Neural crest cell (in vitro differentiated cells): ENCODE measurements around the gene COMMD7. TPM values are rescaled to one million over a fixed set of nuclear protein-coding genes. Genes with fewer than 3 reads are reported as not detected.

Experiments used
- DNase-seq: peaks from one replicate; pipeline ENCODE4 v3.0.0; 2021; ENCODE audit warnings: low read depth, mixed read lengths, low spot score
- H3K27ac Mint-ChIP-seq: one replicate; pipeline ENCODE4 v1.8.0; 2021; ENCODE audit warnings: mild to moderate bottlenecking, mixed read lengths; ENCODE audit not compliant: unreplicated experiment
- H3K27me3 Mint-ChIP-seq: 2 replicates; pipeline ENCODE4 v1.8.0; 2021; ENCODE audit warnings: low read depth, mild to moderate bottlenecking, mixed read lengths
- H3K36me3 Mint-ChIP-seq: 2 replicates; pipeline ENCODE4 v1.8.0; 2021; ENCODE audit warnings: low read depth, mild to moderate bottlenecking, mixed read lengths
- H3K4me1 Mint-ChIP-seq: 2 replicates; pipeline ENCODE4 v1.8.0; 2021; ENCODE audit warnings: mixed read lengths
- H3K4me3 Mint-ChIP-seq: one replicate; pipeline ENCODE4 v1.8.0; 2021; ENCODE audit warnings: mild to moderate bottlenecking, mixed read lengths
- H3K9me3 Mint-ChIP-seq: 2 replicates; pipeline ENCODE4 v1.8.0; 2021; ENCODE audit warnings: mixed read lengths
- total RNA-seq: library from RNA; stranded (reverse); gene quantifications from 2 replicates; pipeline ENCODE4 v1.2.1, GENCODE V29; 2021
- TF ChIP-seq, protein P1 (sequence below): fragments of 200-600 bp; sonication (generic); conservative IDR thresholded peaks from 2 replicates; pipeline ENCODE4 v1.5.0; 2021; ENCODE audit warnings: antibody characterized with exemption, mild to moderate bottlenecking

COMMD7 gene
- total RNA-seq, 1 donor from 2014 or later, result 60.4 TPM

DNA sequence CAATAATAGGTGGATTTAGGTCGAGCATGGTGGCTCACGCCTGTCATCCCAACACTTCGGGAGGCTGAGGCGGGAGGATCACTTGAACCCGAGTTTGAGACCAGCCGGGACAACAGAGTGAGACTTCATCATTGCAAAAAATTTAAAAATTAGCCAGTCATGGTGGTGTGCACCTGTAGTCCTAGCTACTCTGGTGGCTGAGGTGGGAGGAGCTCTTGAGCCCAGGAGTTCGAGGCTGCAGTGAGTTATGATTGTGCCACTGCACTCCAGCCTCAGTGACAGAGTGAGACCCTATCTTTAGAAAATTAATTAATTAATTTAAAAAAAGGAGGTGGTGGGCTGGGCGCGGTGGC is 56.1 kb downstream of the COMMD7 start:
- Mint-ChIP-seq H3K4me1 (peaks cover 18% of the 10 kb centered on the region), H3K4me3 (no peak overlapping the region), H3K9me3 (no peaks in the 10 kb centered on the region), H3K36me3 (no peaks in the 10 kb centered on the region), H3K27me3 (no peaks in the 10 kb centered on the region), H3K27ac (no peak overlapping the region)
- TF ChIP-seq, protein P1, sequence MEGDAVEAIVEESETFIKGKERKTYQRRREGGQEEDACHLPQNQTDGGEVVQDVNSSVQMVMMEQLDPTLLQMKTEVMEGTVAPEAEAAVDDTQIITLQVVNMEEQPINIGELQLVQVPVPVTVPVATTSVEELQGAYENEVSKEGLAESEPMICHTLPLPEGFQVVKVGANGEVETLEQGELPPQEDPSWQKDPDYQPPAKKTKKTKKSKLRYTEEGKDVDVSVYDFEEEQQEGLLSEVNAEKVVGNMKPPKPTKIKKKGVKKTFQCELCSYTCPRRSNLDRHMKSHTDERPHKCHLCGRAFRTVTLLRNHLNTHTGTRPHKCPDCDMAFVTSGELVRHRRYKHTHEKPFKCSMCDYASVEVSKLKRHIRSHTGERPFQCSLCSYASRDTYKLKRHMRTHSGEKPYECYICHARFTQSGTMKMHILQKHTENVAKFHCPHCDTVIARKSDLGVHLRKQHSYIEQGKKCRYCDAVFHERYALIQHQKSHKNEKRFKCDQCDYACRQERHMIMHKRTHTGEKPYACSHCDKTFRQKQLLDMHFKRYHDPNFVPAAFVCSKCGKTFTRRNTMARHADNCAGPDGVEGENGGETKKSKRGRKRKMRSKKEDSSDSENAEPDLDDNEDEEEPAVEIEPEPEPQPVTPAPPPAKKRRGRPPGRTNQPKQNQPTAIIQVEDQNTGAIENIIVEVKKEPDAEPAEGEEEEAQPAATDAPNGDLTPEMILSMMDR, result no peak
- no peak for DNase-seq

DNA sequence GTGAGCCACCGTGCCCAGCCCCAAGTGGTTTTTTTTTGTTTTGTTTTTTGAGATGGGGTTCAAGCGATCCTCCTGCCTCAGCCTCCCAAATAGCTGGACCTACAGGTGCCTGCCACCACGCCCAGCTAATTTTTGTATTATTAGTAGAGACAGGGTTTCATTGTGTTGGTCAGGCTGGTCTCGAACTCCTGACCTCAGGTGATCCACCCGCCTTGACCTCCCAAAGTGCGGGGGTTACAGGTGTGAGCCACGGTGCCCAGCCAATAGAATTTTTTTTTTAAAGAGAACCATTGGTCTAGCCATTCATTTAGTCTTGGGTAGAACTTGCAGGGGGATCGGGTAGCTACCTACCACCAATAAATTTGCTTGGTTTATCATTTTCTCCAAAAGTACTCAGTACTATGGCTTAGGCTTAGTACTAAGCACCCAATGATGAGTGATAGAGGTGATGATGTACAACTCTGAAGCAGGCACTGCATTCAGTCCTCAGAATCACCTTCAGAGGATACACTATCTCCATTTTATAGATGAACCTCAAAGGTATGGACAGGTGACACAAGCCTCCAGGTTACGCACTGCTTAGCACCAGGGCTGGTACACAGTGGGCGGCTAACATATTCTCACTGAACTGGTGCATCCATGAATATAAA is 56.6 kb downstream of the COMMD7 start:
- H3K27me3 Mint-ChIP-seq, result no peaks in the 10 kb centered on the region
- TF ChIP-seq, protein P1, result no peak
- peaks cover 21% of the 10 kb centered on the region for H3K4me1 Mint-ChIP-seq
- H3K4me3 Mint-ChIP-seq, result no peak overlapping the region
- no peaks in the 10 kb centered on the region for H3K36me3 Mint-ChIP-seq
- DNase-seq, result no peak
- H3K27ac Mint-ChIP-seq, result no peak overlapping the region
- H3K9me3 Mint-ChIP-seq, result no peaks in the 10 kb centered on the region

DNA sequence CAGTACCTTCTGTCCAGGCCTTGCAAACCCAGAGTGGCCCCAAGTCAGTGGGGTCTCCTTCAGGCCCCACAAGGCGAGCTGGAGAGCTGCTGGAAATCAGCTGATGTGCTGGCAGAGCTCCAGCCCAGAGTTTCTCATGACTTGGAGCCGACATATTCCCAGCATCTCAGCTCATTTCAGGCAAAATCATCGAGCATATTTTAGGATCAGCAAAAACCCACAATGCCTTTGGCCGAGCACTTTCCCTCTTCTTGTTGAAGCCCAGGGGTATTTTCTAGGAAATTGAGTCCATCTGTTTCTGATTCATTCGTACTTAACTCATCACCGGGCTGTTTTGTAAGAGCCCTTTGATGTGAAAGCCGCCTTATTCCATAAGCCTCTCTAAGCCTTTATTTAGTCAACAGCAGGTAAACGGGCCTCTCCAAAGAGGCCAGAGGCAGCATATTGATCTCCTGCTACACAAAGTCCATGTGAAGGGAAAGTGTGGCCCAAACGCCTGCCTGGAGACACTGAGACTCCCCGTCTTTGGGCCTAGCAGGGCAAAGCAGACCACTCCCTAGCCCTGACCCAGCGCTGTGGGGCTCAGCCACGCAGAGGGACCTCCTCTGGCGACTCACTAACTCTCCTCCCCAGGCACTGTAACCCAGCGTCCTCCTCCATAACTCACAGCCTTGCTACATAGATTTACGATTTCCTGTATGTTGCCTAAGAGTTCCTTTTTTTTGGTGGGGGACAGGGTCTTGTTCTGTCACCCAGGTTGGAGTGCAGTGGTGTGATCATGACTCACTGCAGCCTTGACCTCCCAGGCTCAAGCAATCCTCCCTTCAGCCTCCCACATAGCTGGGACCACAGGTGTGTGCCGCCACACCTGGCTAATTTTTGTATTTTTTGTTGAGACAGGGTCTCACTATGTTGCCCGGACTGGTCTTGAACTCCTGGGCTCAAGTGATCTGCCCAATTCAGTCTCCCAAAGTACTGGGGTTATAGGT is 57.4 kb downstream of the COMMD7 start:
- Mint-ChIP-seq H3K27me3 (no peaks in the 10 kb centered on the region), H3K4me1 (peaks cover 30% of the 10 kb centered on the region), H3K27ac (peak overlapping the region; percentile 60), H3K36me3 (no peaks in the 10 kb centered on the region), H3K9me3 (no peaks in the 10 kb centered on the region), H3K4me3 (no peak overlapping the region)
- TF ChIP-seq, protein P1, result no peak
- no peak for DNase-seq

DNA sequence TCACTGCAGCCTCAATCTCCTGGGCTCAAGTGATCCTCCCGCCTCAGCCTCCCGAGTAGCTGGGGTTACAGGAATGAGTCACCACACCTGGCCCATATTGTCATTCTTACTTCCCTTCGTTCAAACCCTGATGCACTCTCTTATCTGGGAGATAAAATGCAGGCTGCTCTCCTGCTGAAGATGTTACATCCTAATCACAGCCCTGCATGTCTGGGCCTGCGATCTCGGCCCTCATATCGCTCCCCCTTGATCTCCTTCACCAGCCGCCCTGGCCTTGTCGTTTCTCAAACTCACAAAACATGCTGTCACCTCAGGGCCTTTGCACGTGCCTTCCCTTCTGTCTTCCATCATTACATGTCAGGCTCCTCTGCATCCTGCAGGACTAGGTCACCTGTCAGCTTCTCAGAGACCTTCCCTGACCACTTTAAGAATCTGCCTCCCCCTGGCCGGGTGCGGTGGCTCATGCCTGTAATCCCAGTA is 60.7 kb downstream of the COMMD7 start:
- Mint-ChIP-seq H3K27ac (no peak overlapping the region), H3K4me1 (peaks cover 35% of the 10 kb centered on the region), H3K9me3 (no peaks in the 10 kb centered on the region), H3K27me3 (no peaks in the 10 kb centered on the region), H3K36me3 (no peaks in the 10 kb centered on the region), H3K4me3 (no peak overlapping the region)
- TF ChIP-seq, protein P1, result no peak
- no peak for DNase-seq

DNA sequence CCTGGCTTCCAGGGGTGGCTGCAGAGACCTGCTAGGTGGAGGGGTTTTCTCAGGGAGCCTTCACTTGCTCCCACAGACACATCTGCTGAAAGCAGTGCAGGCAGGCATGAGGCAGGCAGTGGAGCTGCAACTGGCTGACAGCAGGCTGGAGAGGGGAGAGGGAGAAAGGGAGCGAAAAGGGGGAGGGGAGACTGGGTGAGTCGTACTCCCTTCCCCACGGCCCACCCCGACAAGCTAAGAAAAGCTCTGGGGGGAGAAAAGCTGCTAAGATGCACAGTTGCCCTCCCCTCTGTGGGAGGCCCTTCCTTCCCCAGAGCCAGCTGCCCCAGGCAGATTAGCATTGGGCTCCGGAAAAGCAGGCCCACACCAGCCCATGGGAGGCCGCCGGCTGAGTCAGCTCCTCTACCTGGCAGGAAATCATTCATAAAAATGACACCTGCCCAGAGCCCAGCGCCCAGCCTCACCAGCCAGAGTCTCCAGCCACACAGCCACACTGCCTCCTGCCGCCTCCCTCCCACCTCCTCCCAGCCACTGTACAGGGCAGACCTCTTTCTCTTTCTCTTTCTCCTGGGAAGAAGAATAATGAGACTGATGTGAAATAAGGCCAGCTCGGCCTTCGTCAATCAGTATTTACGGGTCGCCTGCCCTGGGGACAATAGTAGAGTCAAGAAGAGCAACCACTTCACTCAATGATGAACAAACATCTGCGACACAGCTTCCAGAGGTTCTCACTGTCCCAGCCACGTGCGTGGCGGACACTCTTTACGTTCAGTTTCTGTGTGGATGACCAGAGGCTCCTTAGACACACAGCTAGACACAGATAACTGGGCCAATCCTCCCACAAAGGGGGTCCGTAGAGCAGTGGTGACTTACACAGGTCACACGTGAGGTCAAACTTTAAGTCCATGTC is 61.8 kb downstream of the COMMD7 start:
- H3K36me3 Mint-ChIP-seq, result no peaks in the 10 kb centered on the region
- peaks cover 41% of the 10 kb centered on the region for H3K4me1 Mint-ChIP-seq
- H3K27ac Mint-ChIP-seq, result peak overlapping the region; percentile 15
- H3K9me3 Mint-ChIP-seq, result no peaks in the 10 kb centered on the region
- DNase-seq, result peak; percentile 31
- H3K27me3 Mint-ChIP-seq, result no peaks in the 10 kb centered on the region
- peak overlapping the region; percentile 16 for H3K4me3 Mint-ChIP-seq
- TF ChIP-seq, protein P1, result no peak
